ENCODE data around the gene POLL.

The POLL gene

DNA sequence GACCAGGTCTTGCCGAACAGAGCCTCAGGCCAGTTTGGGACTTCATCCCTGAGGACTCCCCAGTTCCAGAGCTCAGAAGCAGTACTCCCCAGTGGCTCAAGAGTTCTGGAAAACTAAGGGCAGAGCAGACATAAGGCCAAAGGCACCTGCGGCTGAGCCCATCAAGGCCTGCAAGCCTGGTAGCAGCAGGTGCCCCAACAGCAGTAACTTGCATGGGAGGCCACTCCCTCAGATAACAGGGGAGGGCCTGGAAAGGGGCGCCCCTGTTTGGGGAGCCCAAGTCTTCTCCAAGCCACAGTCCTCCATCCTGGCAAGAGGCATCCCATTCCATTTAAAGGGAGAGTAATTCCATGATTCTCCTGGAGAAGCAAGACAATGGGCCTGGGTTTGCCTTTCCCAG is 13.0 kb downstream of the POLL start:
- no peak for DNase-seq (ENCODE audit: extremely low read depth in 1 of 2, low read depth in 1 of 2)

DNA sequence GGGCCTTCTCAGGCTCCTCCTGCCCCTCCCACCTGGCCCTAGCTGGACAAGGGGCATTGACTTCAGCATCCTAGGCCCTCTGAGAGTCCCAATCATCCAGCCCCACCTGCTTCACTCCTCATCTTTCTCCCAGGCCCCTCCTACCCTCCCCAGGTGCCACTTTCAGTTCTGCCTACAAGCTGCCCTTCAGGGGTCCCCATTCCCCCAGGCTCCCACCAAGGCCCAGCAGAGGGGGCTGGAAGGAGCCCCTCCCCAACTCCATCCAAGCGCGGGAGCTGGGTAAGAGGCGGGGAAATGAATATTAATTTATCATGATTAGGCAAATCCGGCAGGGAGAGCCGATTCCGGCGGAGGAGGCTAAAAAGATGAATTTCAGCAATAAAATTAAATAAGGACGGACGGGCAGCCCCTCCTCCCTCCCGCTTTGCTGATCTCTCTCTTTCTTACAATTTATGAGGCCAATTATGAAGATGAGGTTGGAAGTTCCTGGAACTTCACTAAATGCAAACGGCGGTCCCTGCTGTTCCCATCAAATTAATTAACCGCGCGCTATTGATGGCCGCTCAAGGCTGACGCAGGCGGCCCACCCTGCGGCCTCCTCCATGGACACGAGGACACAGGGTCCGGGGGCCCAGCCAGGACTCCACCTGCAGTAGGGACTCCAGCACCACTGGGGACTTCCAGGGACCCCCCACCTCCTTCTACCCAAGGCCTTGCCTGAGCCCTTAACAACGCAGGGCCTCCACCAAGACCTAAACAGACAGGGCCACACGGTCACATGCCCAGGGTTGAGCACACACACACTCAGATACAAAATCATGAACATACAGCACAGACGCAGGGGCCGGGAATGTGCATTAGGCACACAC is 13.9 kb downstream of the POLL start:
- no peak for DNase-seq (ENCODE audit: extremely low read depth in 1 of 2, low read depth in 1 of 2)

DNA sequence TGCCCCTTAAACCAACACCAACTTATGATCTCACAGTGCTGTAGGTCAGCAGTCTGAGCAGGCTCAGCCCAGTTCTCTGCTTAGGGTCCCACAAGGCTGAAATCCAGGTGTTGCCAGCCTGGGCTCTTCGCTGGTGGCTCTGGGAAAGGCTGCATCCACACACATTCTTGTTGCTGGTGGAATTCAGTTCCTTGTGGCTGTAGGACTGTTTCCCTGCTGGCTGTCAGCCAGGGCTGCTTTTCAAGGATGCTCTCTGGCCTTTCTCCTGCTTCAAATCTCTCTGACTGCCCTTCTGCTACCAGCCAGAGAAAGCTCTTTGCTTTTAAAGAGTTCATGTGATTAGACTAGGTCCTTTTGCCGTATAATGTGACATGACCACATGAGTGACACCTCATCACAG is 15.3 kb downstream of the POLL start:
- no peak for DNase-seq (ENCODE audit: extremely low read depth in 1 of 2, low read depth in 1 of 2)

DNA sequence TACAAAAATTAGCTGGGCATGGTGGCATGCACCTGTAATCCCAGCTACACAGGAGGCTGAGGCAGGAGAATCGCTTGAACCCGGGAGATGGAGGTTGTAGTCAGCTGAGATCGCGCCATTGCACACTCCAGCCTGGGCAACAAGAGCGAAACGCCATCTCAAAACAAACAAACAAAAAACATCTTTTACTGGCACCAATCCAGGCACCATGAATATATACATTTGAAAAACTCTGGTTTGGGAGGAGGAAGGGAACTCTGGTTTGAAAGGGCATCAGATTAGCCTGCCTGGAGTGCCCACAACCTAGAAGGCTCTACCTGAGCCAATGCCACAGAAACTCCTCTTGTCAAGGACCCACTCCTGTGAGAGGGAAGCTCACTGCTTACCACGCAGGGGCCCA is 15.9 kb downstream of the POLL start:
- no peak for DNase-seq (ENCODE audit: extremely low read depth in 1 of 2, low read depth in 1 of 2)

DNA sequence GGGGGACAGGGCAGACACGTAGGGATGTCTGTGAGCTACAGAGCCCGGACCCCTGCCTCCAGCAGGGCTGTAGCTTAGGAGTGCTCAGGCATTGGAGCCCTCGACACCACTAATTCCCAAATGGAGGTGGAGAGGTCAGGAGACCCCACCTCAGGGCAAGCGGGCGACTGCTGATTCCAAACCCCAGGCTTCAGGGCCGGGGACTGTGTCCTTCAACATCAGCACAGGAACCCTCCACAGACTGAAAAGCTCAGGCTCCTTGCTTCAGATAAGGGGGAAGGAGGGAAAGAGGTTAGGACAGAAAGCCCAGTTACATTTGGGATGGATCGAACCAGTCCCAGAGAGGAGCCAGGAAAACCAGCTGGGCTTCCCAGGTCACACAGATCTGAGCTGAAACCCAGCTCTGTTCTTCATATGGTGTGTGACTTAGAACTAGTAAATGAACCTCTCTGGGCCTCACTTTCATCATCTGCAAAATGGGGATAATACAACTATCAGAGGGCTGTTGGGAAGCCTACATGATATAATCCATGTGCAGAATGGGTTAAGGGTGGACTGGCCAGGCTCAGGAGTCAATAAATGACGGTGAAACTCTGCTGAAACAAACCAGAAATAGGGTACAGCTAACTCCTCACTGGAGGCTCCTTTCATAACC is 16.7 kb downstream of the POLL start:
- DNase-seq (ENCODE audit: extremely low read depth in 1 of 2, low read depth in 1 of 2), result no peak

DNA sequence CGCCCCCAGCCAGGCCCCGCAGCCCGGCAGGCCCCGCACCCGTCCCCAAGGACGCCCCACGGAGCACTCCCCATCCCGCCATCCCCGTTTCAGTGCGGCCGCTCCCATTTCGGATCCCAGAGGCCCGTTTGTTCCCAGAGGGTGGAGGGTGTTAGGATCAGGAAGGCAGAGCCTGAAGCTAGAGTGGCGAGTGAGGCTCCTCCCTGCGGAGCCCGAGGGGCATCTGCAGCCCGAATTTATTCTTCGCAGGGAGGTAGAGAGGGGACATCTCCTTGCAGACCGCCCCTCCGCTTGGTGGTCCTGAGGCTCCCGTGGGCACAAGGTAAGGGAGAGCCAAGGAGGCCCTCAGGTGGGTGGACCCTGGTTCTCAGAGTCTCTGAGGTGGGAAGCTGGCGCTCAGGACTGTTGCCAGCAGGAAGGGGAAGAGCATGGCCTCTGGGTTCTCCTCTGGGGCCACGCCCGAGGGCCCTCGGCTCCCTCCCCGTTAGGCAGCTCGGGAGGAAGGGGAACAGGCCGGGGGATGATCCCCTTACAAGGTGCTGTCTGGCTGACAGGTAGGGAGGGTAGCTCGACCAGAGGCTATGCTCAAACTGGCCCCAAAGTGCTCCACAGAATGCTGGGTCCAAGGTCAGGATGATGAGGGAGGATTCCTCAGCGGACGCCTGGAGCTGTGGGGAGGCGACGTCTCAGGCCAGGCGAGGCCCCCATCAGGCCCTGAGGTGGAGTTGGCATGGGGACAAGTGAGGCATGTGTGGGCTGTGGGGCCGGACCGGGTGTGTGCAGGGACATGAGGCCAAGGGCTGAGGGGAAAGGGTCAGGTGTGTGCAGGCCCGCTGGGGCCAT is 17.4 kb downstream of the POLL start:
- DNase-seq (ENCODE audit: extremely low read depth in 1 of 2, low read depth in 1 of 2), result no peak

DNA sequence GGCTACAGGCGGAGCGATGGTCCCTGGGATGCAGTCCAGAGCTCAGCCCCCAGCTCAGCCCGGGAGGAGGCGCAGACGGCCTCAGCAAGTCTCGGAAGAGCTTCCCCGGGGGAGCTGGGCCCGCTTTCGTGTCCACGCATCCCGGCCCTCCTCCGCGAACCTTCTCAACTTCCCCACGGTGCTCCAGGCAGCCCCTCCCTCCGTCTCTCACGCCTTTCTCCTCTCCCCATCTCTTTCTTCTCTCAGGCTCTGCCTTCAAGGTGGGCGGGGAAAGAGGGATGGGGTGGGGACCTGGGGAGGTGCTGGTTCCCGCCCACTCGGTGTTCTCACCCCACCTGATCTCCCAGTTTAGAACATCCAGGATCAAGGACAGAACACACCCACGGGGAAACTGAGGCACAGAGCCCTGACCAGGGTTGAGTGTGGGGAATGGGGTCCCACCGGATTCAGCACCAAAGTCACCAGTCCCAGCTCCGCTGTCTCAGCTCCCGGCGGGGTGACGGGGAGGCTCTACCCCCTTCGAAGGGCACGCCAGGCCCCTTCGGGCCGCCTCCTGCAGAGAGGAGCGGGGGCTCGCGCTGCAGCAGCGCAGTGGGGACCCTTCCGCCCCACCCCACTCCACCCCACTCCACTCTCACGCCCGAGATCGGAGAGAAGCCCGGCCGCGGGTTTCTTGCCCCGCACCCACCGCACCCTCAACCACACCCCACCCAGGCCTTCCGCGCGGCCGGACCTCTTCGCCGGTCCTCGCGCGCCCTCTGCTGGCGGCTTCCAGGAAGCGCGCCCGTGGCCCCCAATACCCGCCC is 18.2 kb downstream of the POLL start:
- DNase-seq (ENCODE audit: extremely low read depth in 1 of 2, low read depth in 1 of 2), result peak; percentile 54 to 58

DNA sequence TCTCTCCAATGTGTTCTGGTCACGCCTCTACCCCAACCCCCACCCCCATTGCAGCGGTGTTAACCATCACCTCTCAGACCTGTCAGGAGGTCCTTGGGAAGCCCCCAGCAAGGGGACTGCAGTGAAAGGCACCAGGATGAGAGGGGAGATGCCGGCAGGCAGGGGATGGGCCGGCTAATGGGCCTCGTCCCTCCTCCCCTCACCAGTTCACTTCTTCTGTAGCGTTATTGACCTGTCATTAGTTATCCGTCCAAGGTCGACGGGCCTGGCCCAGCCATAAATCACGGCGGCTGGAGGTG is 18.8 kb downstream of the POLL start:
- no peak for DNase-seq (ENCODE audit: extremely low read depth in 1 of 2, low read depth in 1 of 2)

DNA sequence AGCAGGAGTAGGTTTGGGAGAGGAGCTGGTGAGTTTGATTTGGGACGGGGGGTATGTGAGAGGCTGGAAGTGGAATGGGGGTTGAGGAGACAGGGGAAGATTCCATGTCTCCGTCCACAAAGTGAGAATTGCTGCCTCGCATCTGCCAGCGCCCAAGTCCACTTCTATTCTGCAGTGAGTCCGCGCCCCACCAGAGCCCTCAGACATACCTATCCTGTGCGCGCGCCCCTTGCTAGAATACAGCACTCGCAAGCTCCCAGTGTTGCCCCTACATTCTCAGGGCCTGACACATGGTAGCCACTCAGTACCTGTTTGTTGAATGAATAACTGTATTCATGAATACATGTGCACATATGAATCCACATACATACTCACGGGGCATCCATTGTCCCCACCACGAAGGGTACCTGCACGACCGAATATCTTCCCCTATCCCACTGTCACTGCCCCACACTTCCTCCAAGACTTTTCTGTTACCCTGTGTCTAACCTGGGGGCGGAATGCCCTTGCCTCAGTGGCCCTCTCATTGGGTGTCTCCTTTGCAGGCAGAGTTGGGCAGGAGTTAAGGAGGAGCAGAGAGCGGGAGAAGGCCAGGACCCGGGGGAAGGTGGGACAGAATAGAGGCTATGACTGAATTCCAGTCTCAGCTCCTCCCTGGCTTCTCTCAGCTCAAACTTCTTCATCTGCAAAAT is 19.9 kb downstream of the POLL start:
- DNase-seq (ENCODE audit: extremely low read depth in 1 of 2, low read depth in 1 of 2), result no peak

DNA sequence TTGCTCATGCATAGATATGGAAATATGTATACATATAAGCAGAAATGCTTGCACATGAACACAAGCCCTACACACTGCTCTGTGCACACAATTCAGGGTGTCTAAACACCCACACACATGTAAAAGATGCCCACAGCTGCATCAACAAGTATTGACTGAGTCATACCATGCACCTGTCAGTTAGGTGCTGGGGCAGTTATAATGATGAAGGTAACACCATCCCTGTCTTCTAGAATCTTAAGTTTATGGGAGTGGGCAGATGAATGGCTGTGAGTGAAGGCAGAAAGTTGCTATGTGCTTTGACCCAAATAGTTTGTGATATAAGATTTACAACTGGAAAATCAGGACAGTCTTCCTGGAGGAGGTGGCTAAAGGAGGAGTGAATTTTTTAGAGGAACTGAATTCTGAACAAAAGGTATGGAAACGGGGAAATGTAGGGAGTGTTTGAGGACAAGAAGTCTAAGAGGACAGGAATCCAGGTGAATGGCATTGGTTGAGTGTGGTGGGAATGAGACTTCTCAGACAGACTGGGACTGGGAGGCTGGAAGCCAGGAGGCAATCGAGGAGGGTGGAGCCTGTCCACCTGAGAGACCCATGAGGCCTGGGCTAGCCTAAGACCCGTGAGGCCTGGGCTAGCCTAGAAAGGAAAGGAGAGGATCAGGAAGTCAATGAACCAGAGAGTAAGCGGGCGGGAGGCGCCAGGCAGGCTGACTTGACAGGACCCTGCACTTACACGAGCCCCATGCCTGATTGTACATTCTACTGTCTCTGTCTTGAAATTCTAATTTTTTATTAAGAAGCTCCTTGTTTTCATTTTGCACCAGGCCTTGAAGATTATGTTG is 20.7 kb downstream of the POLL start:
- DNase-seq (ENCODE audit: extremely low read depth in 1 of 2, low read depth in 1 of 2), result no peak

DNA sequence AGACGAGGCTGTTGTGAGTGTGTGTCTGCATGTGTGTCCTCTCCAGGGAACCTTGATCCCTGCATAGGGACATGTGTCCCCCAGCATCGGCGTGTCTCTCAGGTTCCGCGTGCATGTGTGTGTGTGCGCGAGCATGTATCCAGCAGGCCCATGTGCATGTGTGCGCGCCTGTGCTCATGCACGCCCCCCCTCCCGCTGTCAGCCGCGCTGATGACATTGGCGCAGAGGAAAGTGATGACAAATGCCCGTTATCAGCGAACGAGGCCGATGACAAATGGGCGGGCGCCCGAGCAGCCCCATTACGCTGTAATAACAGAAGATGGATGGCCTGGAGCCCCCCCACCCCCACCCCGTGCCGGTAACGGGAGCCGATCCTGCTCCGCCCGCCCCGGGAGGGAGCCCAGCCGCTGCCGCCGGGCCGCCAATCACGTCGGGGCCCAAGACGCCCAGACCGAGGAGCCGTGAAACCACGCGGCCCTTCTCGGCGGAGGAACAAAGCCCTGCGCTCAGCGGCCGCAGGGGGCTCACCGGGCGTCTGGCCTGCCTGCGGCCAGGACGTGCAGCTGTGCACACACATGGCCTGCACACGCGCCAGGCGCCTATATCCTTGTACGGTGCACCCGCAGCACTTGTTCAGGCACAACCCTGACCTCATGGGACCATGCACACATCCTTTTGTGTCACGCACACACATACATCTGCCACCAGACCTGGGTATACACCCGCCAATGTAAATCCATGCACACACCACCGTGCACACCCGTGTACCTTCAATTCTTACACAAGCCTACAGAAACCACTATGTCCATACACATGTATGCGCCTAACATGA is 21.5 kb downstream of the POLL start:
- DNase-seq (ENCODE audit: extremely low read depth in 1 of 2, low read depth in 1 of 2), result no peak

DNA sequence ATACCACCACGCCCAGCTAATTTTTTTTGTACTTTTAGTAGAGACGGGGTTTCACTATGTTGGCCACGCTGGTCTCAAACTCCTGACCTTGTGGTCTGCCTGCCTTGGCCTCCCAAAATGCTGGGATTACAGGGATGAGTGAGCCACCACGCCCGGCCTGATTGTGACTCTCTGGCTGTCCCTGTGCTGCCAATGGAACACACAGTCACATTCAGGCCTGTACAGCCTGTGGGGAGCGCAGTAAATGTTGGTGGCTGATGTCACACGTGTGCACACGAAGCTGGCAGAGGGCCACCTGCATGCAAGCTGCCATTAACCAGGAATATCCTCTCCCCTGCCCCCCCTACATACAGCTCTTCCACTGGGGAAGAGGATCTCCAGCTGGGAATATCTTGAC is 22.1 kb downstream of the POLL start:
- no peak for DNase-seq (ENCODE audit: extremely low read depth in 1 of 2, low read depth in 1 of 2)

DNA sequence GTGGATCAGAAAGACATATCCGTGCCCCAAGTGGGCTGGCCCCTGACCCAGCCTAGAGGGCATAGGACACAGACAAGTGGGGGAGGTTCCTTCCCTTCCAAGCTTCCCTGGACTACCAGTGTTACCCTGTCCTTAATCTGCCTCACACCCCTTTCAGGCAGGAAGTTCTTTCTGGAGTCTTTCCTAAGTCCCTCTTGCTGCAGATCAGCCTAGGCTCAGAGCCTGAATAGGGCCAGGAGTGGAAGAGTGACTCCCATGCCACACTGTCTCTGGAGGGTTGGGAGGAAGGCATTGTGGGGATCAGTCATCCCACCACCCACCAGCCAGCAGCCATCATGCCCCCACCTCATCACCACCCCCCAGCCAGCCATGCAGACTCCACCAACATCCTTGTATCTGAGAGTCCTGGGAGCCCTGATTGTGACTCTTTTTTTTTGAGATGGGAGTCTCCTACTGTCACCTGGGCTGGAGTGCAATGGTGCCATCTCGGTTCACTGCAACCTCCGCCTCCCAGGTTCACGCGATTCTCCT is 22.6 kb downstream of the POLL start:
- no peak for DNase-seq (ENCODE audit: extremely low read depth in 1 of 2, low read depth in 1 of 2)

DNA sequence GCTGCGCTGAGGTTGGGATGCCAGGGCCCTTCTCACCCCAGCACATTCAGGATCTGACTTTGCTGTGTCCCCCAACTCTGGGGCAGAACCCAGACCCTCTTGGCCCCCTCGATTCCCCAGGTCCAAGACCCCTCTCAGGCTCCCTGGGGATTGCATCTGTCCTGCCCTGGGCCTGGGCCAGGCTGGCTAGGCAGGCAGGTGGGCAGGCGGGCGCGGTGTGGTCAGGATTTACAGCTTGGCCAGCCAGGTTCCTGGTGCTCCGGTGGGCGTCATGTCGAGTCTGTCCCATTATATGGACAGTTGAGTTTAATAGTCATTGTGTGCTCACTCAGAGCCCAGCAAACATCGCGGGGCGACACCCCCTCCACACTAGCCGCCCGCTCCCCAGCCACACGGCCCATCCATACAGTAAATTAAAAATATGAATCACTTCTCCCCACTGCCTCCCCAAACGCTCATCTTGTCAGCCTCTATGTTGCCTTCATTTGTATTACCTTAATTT is 23.5 kb downstream of the POLL start:
- no peak for DNase-seq (ENCODE audit: extremely low read depth in 1 of 2, low read depth in 1 of 2)

DNA sequence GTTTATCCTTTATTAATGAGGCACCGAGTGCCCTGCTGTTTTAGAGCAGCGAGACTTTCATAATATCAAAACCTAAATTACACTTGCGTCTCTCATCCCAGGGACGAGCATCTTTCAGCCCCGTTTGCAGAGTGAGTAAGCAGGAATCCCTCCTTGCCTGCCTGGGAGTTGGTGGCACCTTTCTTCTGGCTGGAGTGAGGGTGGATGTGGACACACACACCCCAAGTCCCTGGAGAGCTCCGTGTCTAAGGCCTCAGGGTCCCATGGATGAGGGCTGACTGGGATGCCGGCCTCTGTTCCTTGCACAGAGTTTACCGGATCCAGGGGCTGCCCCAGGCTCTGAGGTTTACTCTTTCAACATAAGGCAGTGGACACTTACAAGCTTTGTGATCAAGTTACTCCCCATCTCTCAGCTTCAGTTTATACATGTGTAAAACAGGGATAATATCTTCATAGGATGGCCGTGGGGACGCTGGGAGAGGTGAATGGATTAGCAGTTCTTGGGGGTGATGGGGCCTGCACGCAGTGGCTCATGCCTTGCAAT is 24.5 kb downstream of the POLL start:
- DNase-seq (ENCODE audit: extremely low read depth in 1 of 2, low read depth in 1 of 2), result no peak

DNA sequence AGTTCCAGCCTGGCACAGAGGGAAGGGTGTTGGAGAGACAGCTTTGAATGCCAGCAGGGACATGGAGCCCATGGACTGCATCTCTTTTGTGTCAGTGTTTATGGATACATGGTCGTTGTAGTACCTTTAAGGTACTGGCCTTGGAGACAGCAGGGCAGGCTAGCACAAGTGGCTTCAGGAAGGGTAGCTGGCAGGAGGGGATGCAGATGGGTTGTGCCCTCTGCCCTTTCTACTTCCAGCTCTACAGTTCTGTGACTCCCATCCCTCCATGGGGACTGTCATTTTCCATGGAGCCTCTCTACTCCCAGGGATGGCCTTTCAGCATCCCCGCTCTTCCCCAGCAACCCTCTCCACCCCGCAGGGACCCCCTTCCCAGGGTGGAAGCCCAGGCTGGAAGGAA is 25.1 kb downstream of the POLL start:
- DNase-seq (ENCODE audit: extremely low read depth in 1 of 2, low read depth in 1 of 2), result no peak

DNA sequence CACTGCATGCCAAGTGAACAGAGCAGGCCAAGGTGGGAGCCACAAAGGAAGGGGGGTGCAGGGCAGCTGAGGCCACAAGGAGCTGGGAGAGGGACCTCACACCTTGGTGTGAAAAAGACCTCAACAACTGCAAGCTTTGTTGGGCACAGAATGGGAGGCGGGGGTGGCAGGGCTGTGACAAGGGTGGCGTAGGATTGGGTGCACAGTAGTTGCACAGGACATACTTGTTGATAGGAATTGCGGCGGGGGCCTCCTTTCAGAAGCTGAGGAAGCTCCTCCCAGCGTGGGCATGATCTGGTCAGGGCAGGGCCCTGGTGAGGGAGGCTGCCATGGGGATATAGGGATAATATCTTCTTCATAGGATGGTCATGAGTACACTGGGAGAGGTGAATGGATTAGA is 25.8 kb downstream of the POLL start:
- DNase-seq (ENCODE audit: extremely low read depth in 1 of 2, low read depth in 1 of 2), result no peak

Data from stimulated activated CD8-positive, alpha-beta memory T cell treated with anti-CD3 and anti-CD28 coated beads, Interleukin-7, amount 100 ng/mL, for 48 hours (primary cell).